Measurements from ENCODE around the gene STUM. TPM values are rescaled to one million over a fixed set of nuclear protein-coding genes. Genes with fewer than 3 reads are reported as not detected.
"Not testable (repeated sequence)": the region's sequence is repeated elsewhere in the genome, so short reads cannot be mapped to it uniquely, and the experiment has no call there.

STUM gene
- total and polyA plus RNA-seq, 7 donors = under 0.01 to 16.9 (median 7.2) TPM

DNA sequence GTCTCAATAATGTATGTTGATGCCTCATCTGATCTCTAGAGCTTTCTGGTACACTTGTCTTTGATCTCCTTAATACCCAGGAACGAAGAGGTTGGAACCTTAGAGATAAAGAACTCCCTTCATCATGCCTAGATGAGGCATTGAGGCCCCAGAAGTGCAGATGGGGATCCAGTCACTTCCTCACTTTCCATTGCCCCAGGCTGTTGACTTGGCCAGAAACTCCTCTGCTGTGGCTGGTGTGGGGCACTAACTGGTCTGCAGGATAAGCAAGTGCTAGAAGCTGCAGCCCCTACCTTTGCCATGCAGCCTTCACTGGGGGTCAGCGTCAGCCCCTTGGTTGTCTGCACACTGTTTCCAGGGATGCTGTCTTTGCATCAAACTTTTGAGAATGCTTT lies 49.9 kb downstream of the STUM start:
- H3K27ac ChIP-seq = no peak overlapping the region
- TF ChIP-seq POLR2A (IDR thresholded peaks at IDR 0.05) = no peak
- TF ChIP-seq, protein P1, sequence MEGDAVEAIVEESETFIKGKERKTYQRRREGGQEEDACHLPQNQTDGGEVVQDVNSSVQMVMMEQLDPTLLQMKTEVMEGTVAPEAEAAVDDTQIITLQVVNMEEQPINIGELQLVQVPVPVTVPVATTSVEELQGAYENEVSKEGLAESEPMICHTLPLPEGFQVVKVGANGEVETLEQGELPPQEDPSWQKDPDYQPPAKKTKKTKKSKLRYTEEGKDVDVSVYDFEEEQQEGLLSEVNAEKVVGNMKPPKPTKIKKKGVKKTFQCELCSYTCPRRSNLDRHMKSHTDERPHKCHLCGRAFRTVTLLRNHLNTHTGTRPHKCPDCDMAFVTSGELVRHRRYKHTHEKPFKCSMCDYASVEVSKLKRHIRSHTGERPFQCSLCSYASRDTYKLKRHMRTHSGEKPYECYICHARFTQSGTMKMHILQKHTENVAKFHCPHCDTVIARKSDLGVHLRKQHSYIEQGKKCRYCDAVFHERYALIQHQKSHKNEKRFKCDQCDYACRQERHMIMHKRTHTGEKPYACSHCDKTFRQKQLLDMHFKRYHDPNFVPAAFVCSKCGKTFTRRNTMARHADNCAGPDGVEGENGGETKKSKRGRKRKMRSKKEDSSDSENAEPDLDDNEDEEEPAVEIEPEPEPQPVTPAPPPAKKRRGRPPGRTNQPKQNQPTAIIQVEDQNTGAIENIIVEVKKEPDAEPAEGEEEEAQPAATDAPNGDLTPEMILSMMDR (IDR thresholded peaks at IDR 0.05) = no peak
- TF ChIP-seq POLR2AphosphoS5 (IDR thresholded peaks at IDR 0.05) = no peak
- no peak for TF ChIP-seq EP300 (IDR thresholded peaks at IDR 0.05)
- 88 to 96% methylated on average over 2 of the region's 2 CpGs for WGBS, 2 donors
- no peak overlapping the region for H3K4me3 ChIP-seq
- no peaks in the 10 kb centered on the region for H3K27me3 ChIP-seq
- peaks cover 0 to 8% (median 0%) of the 10 kb centered on the region in 4 donors for H3K36me3 ChIP-seq
- peaks cover 0 to 20% (median 17%) of the 10 kb centered on the region in 4 donors for H3K4me1 ChIP-seq
- DNase-seq = peak; percentile 37
- intact Hi-C loops (cut with DNase I) = no loop called here
- H3K9me3 ChIP-seq = no peaks in the 10 kb centered on the region

DNA sequence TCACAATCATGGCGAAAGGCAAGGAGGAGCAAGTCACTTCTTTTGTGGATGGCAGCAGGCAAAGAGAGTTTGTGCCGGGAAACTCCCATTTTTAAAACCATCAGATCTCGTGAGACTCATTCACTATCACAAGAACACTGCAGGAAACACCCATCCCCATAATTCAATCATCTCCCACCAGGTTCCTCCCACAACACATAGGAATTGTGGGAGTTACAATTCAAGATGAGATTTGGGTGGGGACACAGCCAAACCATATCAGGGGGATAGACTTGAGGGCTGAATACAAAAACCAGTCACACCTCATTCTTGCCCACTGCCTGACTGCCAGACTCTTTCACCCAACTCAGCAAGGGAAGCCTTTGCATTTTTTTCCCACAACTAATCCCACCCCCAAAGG lies 50.4 kb downstream of the STUM start:
- H3K4me3 ChIP-seq; H3K27ac ChIP-seq; H3K36me3 ChIP-seq; H3K27me3 ChIP-seq; intact Hi-C loops (cut with DNase I); H3K9me3 ChIP-seq: not testable (repeated sequence)
- peak; percentile 2 for DNase-seq
- H3K4me1 ChIP-seq = peaks cover 0 to 25% (median 22%) of the 10 kb centered on the region in 4 donors
- 92 to 93% methylated on average over 3 of the region's 3 CpGs for WGBS, 2 donors

DNA sequence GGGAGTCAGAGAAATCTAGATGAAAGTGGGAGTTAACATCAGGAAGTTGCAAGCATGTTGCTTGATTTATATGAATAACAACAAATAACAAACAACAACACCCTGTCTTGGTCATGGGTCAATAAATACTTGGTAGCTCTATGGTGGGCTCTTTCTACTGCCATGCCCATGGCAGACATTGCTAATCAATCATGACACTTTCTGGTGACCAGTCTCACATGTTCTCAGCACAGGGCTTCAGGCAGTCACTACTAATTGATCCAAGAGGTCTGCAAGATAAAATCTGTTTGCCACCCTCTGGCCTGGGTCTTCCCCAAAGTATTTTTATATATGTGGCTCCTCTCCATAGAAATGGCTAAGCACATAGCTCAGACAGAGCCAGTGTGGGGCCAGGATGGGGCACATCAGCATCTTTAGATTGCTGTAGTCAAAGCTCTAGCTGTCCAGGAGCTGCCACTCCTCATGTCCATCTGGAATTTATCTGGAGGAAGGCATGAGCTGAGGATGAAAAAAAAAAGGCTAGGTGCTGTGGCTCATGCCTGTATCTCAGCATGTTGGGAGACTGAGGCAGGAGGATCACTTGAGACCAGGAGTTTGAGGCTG lies 51.2 kb downstream of the STUM start:
- Histone ChIP-seq H3K4me3 (no peak overlapping the region), H3K27ac (no peak overlapping the region), H3K36me3 (peaks cover 0 to 8% (median 0%) of the 10 kb centered on the region in 4 donors), H3K9me3 (no peaks in the 10 kb centered on the region), H3K4me1 (peaks cover 0 to 33% (median 29%) of the 10 kb centered on the region in 4 donors), H3K27me3 (no peaks in the 10 kb centered on the region)
- no peak for TF ChIP-seq POLR2A (IDR thresholded peaks at IDR 0.05)
- no peak for TF ChIP-seq EP300 (IDR thresholded peaks at IDR 0.05)
- no peak for TF ChIP-seq POLR2AphosphoS5 (IDR thresholded peaks at IDR 0.05)
- TF ChIP-seq, protein P1 (IDR thresholded peaks at IDR 0.05) = no peak
- intact Hi-C loops (cut with DNase I) = loop anchor here (10.0 kb wide), 1 partner anchor 175 kb away; no protein-coding TSS in a partner anchor
- peak; percentile 17 for DNase-seq

DNA sequence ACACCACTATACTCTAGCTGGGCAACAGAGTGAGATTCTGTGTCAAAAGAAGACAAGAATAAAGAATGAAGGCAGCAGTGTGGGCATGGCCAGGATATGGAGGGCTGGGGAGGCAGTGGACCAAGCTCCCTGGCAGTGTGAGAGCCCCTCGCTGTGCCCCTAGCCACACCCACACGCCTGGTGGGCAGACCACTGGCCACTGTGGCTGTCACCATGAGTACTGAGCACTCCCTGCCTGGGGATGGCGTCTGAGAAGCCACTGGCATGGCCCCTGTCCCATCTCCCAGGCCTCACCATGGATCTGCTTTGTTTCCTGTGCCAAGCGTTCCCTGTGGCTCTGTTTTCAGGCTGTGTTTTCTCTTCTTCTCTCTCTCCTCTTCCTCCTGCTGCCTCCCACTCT lies 51.7 kb downstream of the STUM start:
- no peak overlapping the region for H3K27ac ChIP-seq
- TF ChIP-seq, protein P1 (IDR thresholded peaks at IDR 0.05) = no peak
- TF ChIP-seq EP300 (IDR thresholded peaks at IDR 0.05) = no peak
- no peak for TF ChIP-seq POLR2AphosphoS5 (IDR thresholded peaks at IDR 0.05)
- TF ChIP-seq POLR2A (IDR thresholded peaks at IDR 0.05) = no peak

DNA sequence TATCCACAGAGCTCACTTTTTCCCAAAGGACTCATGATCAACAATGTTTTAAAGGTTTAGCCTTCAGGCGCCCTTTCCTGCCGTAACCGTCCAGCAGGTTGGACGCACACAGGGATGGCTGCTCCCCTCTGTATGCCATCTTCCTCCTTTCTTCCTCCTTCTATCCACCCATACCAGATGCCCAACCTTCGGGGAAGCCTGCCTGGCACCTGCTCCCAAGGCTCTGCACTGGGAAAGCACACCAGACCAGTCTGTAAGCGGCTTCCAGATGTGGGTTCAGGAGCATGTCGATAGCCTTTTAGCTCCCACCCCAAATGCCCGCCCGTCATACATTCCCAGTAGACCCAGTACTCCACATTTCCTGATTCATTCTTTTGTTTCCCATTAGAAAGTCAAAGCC lies 52.9 kb downstream of the STUM start:
- peaks cover 0 to 50% (median 44%) of the 10 kb centered on the region in 4 donors for H3K4me1 ChIP-seq

More for the DNA sequence above, 51.7 kb downstream of the STUM start:
- Histone ChIP-seq H3K27me3 (no peaks in the 10 kb centered on the region), H3K4me3 (no peak overlapping the region), H3K4me1 (peaks cover 0 to 38% (median 35%) of the 10 kb centered on the region in 4 donors), H3K36me3 (peaks cover 0 to 8% (median 0%) of the 10 kb centered on the region in 4 donors), H3K9me3 (no peaks in the 10 kb centered on the region)
- intact Hi-C loops (cut with DNase I) = loop anchor here (10.0 kb wide), 1 partner anchor 175 kb away; no protein-coding TSS in a partner anchor
- peak; percentile 46 for DNase-seq
- 86 to 90% methylated on average over 4 of the region's 4 CpGs for WGBS, 2 donors

More for the DNA sequence above, 52.9 kb downstream of the STUM start:
- Histone ChIP-seq H3K9me3 (no peaks in the 10 kb centered on the region), H3K27ac (peak overlapping the region; percentile 72 to 82 (median 77)), H3K27me3 (no peaks in the 10 kb centered on the region), H3K4me3 (no peak overlapping the region), H3K36me3 (peaks cover 0 to 8% (median 0%) of the 10 kb centered on the region in 4 donors)
- TF ChIP-seq POLR2A (IDR thresholded peaks at IDR 0.05) = no peak
- TF ChIP-seq POLR2AphosphoS5 (IDR thresholded peaks at IDR 0.05) = no peak
- TF ChIP-seq EP300 (IDR thresholded peaks at IDR 0.05) = no peak
- TF ChIP-seq, protein P1 (IDR thresholded peaks at IDR 0.05) = no peak
- 95 to 99% methylated on average over 9 of the region's 9 CpGs for WGBS, 2 donors
- intact Hi-C loops (cut with DNase I) = loop anchor here (10.0 kb wide), 1 partner anchor 177 kb away; no protein-coding TSS in a partner anchor
- DNase-seq = peak; percentile 58
